HG02642 (cell line): ENCODE data around the gene TYW1B.
"Not testable (repeated sequence)": the region's sequence is repeated elsewhere in the genome, so short reads cannot be mapped to it uniquely, and the experiment has no call there.

ENCODE experiments used
- ATAC-seq: cut with Tn5 transposase; IDR thresholded peaks from one replicate; pipeline ENCODE4 v1.9.1; 2021; ENCODE audit warnings: mild to moderate bottlenecking; ENCODE audit not compliant: unreplicated experiment, poor library complexity

Gene TYW1B

GRCh38 chr7:72635273-72635908 is 192.6 kb downstream of the TYW1B start:
- not testable (repeated sequence) for ATAC-seq

DNA sequence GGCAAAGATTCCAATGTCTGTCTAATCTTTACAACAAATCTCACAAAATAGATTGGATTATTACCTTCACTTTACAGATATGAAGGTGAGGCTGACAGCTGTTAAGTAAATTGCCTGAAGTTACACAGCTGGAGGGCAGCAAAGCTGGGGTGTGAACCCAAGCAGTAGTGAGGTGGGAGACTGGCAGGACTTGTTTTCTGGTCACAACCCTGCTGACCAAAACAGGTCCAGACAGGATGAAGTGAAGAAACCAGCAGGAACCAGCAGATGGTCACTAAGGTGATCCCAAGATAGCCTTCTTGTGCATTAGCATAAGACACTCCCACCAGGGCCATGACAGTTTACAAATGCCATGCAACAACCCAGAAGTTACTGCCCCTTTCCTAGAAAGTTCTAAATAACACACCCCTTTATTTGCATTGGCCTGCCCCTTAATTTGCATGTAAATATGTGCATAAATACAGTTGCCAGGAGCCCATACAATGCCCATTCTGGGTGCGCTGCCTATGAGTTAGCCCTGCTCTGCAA is 195.2 kb downstream of the TYW1B start:
- ATAC-seq = not testable (repeated sequence)

- not testable (repeated sequence) for ATAC-seq
These were observed 199.6 kb downstream of the TYW1B start for GRCh38 chr7:72628375-72628774.

DNA sequence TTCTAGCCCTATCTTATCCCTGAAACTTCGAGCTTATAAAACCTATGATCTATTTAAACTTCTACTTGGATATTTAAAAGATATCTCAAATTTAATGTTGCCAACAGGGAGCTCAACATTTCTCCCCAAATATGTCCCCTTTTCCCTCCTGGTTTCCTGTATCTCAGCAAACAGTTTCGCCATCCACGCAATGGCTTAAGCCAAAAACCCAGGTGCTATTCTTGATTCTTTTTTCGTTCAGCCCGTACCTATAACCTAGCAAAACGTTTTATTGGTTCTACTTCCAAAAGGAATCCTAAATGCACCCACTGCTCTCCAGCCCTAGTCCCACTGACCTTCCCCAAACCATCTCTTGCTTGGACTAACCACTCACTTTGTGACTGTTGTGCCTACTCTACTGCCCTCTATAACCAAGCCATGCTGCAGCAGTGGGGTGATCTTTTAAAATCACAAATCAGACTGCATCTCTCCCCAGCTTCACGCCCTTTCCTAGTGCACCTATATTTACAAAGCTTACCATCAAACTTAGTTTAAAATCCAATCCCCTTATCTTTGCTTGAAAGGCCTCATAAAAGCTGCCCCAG is 201.5 kb downstream of the TYW1B start:
- peak; percentile 30 for ATAC-seq

- peak; percentile 88 for ATAC-seq
These were observed 202.1 kb downstream of the TYW1B start for GRCh38 chr7:72625721-72626423.

DNA sequence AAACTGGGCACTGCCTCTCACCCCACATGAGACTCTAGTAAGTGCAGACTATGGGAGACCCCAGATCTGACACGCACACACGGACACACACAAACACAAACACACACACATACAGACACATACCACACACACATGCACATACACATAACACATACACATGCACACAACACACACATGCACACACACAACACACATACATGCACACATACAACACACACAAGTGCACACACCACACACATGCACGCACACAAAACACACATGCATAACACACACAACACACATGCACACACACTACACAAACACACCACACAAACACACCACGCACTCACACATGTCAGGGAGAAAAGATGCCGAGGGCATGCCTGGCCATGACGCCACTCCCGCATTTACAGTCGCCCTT is 205.5 kb downstream of the TYW1B start:
- no peak for ATAC-seq

DNA sequence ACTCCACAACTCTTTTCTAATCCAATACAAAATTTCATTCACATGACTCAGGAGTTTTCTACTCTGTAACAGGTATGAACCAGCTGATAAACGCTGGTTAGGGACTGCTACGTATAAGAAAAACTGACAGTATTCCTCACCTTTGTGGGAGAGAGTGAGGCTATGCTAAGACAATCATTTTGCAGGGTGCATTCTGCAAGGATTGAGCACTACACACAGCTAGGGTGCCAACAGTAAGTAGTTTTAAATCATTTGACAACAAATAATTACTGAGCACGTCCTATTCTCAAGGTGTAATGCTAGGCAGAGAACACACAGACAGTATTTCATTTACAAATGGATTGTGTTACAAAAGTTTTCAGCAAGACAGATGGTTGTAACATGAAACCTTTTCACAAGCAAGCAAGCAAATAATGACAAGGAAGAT is 206.2 kb downstream of the TYW1B start:
- not testable (repeated sequence) for ATAC-seq

DNA sequence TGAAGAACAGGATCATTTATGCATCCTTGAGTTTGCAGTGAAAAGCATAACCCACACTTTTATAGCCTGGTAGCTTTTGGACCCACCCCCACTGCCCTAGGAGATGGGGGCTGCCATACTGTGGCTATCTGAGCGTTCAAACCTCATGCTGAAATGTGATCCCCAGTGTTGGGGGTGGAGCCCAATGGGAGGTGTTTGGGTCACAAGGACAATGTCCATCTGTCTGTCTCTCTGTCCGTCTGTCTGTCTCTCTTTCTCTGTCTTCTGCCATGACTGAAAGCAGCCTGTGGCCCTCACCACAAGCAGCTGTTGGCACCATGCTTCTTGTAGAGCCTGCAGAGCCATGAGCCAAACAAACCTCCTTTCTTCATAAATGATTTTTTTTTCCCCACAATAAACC is 207.1 kb downstream of the TYW1B start:
- not testable (repeated sequence) for ATAC-seq

DNA sequence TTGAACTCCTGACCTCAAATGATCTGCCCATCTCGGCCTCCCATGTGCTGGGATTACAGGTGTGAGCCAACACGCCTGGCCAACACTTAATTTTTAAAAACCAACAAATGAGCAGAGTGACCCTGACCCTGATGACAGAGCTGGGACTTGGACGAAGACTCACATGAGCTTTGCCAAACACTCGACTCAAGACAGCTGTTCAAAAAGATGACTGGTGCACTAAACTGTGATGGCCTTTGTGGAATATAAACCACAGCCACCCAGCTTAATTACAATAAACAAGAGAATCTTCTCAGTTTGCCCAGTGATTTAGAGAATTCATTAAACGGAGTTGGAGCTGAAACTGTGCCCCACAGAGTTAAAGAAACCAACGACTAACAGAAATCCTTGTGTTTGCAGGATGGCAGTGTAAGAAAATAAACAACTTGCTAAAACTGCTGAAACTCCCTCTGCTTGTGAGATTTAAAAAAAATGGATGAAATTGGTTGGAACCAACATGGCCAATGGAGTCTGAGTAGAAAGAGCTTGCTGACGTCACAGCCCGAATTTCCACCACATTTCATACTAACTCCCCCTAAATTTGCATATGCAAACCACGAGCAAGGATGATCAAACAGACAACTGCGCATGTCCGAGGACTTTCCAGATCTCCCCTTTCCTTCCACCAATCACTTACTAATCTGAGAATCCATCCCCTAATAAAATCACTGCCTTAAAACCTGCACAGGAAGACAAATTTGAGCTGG is 209.4 kb downstream of the TYW1B start:
- ATAC-seq = not testable (repeated sequence)

GRCh38 chr7:72609761-72610160 is 218.2 kb downstream of the TYW1B start:
- not testable (repeated sequence) for ATAC-seq

- not testable (repeated sequence) for ATAC-seq
These were observed 220.0 kb downstream of the TYW1B start for GRCh38 chr7:72607988-72608387.

DNA sequence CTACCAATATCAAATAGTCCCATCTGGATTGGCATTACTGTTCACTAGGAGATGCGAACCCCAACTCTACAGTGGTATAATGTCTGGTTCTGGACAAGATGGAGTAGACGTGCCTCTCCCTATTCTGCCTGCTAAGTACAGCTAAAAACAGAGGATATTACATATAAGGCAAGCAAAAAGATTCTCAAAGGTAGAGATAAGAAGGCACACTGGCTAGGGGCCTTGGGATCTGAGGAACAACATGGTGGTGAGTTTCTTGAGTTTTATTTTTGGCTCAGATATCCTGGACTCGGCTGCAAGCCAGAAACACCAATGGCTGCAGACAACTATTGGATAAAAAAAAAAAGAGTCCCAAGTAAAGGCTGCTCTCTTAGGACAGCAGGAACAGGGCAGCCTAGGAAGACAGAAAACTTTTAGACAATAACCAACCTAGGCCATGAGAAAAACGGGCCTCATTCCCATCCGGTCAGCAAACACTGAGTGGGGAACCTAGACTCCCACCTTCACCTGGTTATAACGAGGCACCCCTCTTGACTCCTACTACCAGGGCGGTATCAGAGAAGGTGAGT is 222.1 kb downstream of the TYW1B start:
- ATAC-seq = not testable (repeated sequence)

GRCh38 chr7:72604771-72605611 is 223.0 kb downstream of the TYW1B start:
- ATAC-seq = not testable (repeated sequence)

GRCh38 chr7:72603476-72603875 is 224.5 kb downstream of the TYW1B start:
- not testable (repeated sequence) for ATAC-seq

DNA sequence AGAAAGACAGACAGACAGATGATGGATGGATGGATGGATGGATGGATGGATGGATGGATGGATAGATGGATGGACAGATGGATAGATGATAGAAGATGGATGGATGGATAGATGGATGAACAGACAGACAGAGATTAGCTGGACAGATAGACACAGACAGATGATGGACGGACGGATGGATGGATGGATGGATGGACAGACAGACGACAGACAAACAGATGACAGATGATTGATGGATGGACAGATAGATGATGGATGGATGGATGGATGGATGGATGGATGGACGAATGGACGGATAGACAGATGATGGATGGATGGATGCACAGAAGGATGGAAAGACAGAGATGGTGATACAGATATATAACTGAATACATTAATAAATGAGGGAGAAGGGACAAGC is 224.9 kb downstream of the TYW1B start:
- ATAC-seq = no peak

DNA sequence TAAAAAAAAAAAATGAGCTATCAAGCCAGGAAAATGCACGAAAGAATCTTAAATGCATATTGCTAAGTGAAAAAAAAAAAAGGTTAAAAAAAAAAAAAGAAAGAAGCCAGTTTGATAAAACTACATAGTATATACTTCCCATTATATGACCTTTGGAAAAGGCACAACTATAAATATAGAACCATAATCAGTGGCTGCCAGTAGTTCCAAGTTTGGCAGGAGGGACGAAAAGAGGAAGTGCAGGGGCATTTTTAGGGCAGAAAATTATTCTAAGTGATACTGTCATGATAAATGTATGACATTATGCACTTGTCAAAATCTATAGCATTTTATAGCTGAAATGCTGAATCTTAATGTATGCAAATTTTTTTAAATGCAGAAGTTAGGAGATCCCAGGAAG is 226.3 kb downstream of the TYW1B start:
- ATAC-seq = not testable (repeated sequence)

DNA sequence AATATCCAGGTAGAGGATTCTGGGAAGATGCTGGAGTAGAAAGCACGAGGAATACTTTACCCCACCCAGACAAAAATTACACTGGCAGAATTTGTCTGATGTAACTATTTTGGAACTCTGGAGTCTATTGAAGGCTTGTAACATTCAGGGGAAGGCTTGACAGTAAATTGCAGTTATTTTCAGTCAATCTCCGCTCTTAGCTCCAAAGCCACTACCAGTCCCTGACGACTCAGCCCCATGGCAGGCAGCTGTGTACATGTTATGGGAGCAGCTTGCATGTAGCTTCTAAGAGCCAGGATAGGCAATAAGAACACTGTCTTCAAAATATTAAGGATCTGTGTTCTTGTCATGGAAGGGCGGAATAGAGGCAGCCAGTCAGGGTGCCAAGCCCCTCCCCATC is 238.0 kb downstream of the TYW1B start:
- ATAC-seq = not testable (repeated sequence)

- not testable (repeated sequence) for ATAC-seq
These were observed 240.7 kb downstream of the TYW1B start for GRCh38 chr7:72587267-72587666.

DNA sequence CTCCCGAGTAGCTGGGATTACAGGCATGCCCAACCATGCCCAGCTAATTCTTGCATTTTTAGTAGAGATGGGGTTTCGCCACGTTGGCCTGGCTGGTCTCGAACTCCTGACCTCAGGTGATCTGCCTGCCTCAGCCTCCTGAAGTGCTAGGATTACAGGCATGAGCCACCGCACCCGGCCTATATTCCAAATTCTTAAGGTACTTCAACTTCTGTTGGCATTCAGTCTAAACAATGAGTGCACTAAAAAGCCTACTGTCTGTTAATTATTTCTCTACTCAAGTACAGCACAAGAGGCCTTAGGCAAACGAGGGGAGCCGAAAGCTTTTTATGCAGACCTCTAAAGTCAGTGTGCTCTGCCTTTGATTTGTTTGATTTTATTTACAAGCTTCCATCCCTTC is 243.4 kb downstream of the TYW1B start:
- ATAC-seq = not testable (repeated sequence)
